Measurements from ENCODE around the gene RANGAP1.
"Not testable (repeated sequence)": the region's sequence is repeated elsewhere in the genome, so short reads cannot be mapped to it uniquely, and the experiment has no call there.

The RANGAP1 gene

GRCh38 chr22:41301085-41302020 lies 15.4 kb upstream of the RANGAP1 start, which contains the start of gene ZC3H7B:
ZC3H7B (plus strand) TSS chr22:41301525; CDS start chr22:41320661, 19,136 bp downstream.
- in situ Hi-C loops (cut with MboI; ENCODE audit: low sequenced_read_pairs): no loop called here

DNA sequence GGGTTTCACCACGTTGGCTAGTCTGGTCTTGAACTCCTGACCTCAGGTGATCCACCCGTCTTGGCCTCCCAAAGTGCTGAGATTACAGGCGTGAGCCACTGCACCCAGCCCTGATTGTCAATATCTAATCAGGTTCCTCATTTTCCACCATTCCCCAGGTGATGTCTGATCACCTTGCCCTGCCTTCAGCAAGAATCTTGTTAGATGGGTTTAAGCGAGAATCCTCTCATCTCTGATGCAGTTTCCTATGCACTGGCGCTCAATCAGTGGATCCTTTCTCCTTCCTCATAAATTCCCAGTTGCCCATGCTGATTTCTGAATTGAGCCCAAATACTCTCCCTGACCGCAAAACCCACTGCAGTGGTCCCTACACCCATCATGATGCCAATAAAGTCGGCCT lies 14.7 kb upstream of the RANGAP1 start:
- in situ Hi-C loops (cut with MboI; ENCODE audit: low sequenced_read_pairs): no loop called here

DNA sequence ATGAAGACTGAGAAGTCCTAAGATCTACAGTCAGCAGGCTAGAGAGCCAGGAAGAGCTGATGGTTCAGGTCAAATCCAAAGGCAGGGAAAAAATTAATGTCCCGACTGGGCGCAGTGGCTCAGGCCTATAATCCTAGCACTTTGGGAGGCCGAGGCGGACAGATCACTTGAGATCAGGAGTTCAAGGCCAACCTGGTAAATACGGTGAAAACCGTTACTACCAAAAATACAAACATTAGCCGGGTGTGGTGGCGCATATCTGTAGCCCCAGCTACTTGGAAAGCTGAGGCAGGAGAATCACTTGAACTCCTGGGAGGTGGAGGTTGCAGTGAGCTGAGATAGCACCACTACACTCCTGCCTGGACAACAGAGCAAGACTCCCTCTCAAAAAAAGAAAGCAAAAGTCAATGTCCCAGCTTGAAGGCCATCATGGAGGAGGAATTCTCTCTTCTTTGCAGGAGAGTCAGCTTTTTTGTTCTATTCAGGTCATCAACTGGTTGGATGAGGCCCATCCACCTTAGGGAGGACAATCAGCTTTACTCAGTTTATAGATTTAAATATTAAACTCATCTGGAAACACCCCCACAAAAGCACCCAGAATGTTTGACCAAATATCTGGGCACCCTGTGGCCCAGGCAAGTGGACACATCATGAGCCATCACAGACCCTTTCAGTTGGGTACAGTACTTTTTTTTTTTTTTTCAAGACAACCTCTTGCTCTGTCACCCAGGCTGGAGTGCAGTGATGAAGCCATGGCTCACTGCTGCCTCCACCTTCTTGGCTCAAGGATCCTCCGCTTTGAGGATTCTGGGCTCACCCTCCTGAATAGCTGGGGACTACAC lies 11.1 kb upstream of the RANGAP1 start:
- in situ Hi-C loops (cut with MboI; ENCODE audit: low sequenced_read_pairs): no loop called here

DNA sequence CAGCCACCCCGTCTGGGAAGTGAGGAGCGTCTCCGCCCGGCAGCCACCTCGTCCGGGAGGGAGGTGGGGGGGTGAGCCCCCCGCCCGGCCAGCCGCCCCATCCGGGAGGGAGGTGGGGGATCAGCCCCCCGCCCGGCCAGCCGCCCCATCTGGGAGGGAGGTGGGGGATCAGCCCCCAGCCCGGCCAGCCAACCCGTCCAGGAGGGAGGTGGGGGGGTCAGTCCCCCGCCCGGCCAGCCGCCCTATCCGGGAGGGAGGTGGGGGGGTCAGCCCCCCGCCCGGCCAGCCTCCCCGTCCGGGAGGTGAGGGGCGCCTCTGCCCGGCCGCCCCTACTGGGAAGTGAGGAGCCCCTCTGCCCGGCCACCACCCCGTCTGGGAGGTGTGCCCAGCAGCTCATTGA lies 8.8 kb upstream of the RANGAP1 start:
- in situ Hi-C loops (cut with MboI; ENCODE audit: low sequenced_read_pairs): not testable (repeated sequence)

GRCh38 chr22:41290262-41291221 lies 4.6 kb upstream of the RANGAP1 start:
- in situ Hi-C loops (cut with MboI; ENCODE audit: low sequenced_read_pairs): no loop called here

- in situ Hi-C loops (cut with MboI; ENCODE audit: low sequenced_read_pairs): no loop called here
Observed at GRCh38 chr22:41289671-41290070, 3.7 kb upstream of the RANGAP1 start.

DNA sequence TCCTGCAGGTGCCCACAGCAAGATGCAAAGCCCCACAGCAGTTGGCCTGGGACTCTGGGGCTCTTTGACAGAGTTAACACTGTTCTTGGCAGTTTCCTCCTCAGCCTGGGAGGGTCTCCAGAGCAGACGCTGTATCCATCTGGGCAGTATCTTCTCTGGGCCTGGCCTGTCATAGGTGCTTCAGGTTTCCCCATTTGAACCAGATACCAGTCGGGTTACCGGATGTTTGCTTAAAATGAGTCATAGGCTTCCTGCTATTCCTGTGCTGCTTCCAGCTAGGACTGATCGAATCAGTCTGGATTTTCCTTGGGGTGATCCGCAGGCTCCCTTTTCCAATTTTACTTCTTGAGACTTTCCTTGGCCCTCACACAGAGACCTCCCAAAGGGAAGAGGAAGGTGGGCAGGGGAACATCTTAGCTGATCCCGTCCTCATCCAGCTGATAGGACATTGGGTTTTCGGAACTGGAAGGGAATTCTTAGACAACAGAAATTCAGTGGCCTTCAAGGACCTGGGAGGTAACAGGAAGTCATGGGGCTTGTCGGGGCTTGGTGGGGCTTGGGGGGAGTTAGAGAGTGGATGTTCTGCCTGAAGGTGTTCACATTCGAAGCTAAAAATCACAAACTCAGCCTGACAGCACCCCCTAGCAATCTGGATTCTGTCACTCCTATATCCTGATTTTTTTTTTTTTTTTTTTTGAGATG lies 2.4 kb upstream of the RANGAP1 start:
- in situ Hi-C loops (cut with MboI; ENCODE audit: low sequenced_read_pairs): no loop called here

DNA sequence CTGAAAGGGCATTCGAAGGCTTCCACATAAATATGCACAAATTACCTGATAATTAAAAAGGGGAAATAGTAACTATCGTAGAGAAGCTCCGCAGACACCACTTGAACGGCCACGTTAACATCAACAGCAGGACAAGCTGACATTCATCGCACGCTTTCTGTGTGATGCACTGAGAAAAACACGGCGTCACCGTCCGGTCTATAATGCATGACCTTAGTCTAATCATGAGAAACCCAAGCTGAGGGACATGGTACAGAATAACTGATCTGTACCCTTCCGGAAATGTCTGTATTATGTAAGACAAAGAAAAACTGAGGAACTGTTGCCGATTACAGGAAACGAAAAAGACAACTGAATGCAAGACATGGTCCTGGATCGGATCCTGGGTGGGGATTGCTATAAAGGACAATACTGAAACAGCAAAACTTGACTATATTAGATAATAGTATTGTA lies 678 bp upstream of the RANGAP1 start:
- in situ Hi-C loops (cut with MboI; ENCODE audit: low sequenced_read_pairs): no loop called here

- in situ Hi-C loops (cut with MboI; ENCODE audit: low sequenced_read_pairs): no loop called here
Observed at GRCh38 chr22:41285441-41285819, 557 bp downstream of the RANGAP1 start.

DNA sequence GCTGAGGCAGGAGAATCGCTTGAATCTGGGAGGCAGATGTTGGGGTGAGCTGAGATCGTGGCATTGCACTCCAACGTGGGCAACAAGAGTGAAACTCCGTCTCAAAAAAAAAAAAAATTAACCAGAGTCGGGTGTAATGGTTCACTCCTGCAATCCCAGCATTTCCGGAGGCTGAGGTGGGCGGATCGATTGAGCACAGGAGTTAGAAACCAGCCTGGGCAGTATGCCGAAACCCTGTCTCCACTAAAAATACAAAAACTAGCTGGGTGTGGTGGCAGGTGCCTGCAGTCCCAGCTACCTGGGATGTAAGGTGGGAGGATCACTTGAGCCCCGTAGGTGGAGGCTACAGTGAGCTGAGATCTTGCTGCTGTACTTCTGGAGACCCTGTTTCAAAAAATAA lies 1.5 kb downstream of the RANGAP1 start:
- in situ Hi-C loops (cut with MboI; ENCODE audit: low sequenced_read_pairs): no loop called here

- in situ Hi-C loops (cut with MboI; ENCODE audit: low sequenced_read_pairs): no loop called here
Observed at GRCh38 chr22:41280854-41281253, 5.1 kb downstream of the RANGAP1 start.

DNA sequence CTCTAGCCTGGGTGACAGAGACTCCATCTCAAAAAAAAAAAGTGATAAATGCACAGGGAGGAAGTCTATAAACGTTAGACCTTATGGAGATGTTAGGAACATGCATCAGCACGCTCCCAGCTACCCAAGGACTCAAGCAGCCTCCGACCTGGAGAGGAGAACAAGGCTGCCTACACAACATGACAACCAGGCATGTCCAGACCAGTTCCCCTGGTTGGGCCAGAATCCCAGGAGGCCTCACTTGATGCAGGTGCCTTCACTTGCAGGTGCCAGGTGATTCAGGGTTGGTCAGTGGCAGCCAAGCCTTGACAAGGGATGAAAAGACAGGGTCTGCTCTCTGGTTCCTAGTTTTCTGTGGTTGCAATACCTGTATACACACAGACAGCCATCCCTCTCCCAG lies 5.9 kb downstream of the RANGAP1 start:
- in situ Hi-C loops (cut with MboI; ENCODE audit: low sequenced_read_pairs): no loop called here

DNA sequence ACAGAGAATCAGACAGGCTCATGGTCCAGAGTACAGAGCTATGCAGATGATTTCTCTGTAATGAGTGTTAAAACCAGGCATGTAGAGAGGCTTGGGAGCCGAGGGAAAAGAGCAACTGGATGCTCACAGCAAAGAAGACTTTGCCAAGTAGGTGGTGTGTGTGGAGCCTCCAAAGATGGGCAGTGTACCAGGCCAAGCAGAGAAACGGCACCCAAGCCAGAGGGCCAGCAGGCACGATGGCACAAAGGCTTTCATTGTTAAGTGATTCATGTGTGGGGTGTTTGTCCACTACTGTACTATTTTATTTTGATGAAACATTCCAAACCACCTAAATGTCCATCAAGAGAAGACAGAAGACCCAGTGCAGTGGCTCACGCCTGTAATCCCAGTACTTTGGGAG lies 11.1 kb downstream of the RANGAP1 start:
- in situ Hi-C loops (cut with MboI; ENCODE audit: low sequenced_read_pairs): no loop called here

GRCh38 chr22:41273128-41273527 lies 12.9 kb downstream of the RANGAP1 start:
- in situ Hi-C loops (cut with MboI; ENCODE audit: low sequenced_read_pairs): no loop called here

DNA sequence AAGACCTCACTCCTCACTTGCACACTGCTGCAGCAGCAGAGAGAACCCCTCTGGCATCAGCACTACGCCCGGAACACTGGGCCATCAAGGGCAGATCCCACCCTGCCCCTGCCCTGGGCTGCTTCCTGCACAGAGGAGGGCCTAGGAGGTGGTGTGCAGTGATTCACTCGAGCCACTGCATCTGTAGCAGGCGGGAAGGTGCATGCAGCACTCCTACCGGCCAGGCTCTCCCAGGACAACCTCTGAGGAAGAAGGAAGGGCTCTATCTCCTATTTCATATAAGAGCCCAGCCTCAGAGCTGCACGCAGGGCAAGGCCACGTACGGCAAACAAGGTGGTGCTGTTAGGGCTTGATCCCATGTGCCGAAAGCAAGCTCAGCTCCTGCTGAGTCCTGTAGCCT lies 14.2 kb downstream of the RANGAP1 start:
- in situ Hi-C loops (cut with MboI; ENCODE audit: low sequenced_read_pairs): no loop called here

DNA sequence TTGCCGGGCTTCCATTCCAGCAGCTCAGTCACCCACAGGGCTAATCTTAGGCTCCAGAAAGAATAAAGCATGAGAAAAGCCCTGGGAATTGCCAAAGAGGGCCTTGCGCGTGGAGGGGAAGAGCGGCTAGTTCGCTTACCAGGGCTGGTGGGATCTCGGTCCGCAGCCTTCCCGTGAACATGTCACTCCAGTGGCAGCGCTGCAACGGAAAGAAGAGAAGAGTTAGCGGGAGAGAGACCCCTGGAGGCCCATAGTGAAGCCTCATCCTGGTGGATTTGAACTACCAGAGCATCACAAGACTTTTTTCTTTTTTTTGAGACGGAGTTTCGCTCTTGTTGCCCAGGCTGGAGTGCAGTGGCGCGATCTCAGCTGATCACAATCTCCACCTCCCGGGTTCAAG lies 18.0 kb downstream of the RANGAP1 start:
- in situ Hi-C loops (cut with MboI; ENCODE audit: low sequenced_read_pairs): no loop called here

GRCh38 chr22:41264408-41264941 lies 21.5 kb downstream of the RANGAP1 start:
- in situ Hi-C loops (cut with MboI; ENCODE audit: low sequenced_read_pairs): no loop called here

DNA sequence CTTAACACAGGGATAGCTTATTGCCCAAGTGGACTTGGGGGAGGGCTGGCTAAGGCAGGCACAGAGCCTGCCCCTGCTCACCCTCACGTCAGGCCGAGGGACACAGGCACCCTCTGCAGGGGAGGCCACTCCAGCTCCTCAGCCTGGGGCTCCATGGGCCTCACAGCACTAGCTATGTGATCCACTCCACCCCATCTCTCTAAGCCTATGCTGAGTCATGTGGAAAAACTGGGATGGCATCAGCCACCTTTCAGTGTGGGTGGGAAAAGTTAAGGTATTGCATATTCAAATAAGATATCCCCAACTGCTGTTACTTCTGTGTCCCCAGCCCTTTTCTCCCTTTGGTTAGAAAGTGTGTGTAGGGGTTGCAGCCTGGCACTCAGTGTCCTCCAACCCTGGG lies 22.3 kb downstream of the RANGAP1 start:
- in situ Hi-C loops (cut with MboI; ENCODE audit: low sequenced_read_pairs): no loop called here

DNA sequence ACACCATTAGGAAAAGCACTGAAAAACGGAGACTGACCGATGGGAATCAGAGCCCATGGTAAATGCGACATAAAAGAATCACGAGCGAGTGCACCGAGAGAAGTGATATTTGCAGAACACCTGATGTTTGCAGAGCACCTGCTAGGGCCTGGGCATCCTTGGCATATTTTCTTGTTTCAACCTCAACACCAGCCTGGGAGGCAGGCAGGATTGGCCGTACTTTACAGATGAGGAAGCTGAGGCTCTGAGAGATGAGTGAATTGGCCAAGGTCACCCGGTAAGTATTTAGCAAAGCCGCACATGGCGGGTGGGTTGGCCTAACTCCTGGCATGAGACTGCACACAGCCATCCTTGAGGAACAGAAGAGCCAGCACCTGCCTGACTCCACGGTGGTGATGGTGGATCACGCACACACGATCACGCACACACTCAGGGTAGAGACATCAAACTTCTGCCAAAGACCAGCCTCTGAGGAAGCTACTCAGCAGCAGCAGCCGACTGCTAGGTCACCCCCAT lies 23.7 kb downstream of the RANGAP1 start:
- in situ Hi-C loops (cut with MboI; ENCODE audit: low sequenced_read_pairs): no loop called here

All from HL-60/S4 treated with phorbol 12-myristate 13-acetate at 8.2 ng/mL for 4 days and 3 days (cell line).